Brain microvascular endothelial cell (primary cell): ENCODE measurements around the gene LEAP2.

Experiments
- DNase-seq: peaks from one replicate; pipeline ENCODE4 v3.0.0-alpha.2; 2020
- H3K27ac ChIP-seq: fragments of 250-450 bp; sonication (Bioruptor Pico); 2 replicates; pipeline ENCODE4 v1.5.1; 2020; ENCODE audit warnings: mild to moderate bottlenecking, moderate library complexity
- H3K27me3 ChIP-seq: fragments of 250-450 bp; sonication (Bioruptor Pico); replicated peaks from 2 replicates; pipeline ENCODE4 v1.5.1; 2020; ENCODE audit warnings: mild to moderate bottlenecking
- H3K36me3 ChIP-seq: fragments of 250-450 bp; sonication (Bioruptor Pico); replicated peaks from 2 replicates; pipeline ENCODE4 v1.5.1; 2020; ENCODE audit warnings: mild to moderate bottlenecking
- H3K4me3 ChIP-seq: 2 replicates; pipeline ENCODE4 v1.5.1; 2011; ENCODE audit warnings: low read depth, mild to moderate bottlenecking, control low read depth, low read length, moderate library complexity
- in situ Hi-C: cut with HindIII; loops from 2 replicates; pipeline ENCODE4 v1.10.0; 2017; ENCODE audit warnings: low sequenced_read_pairs, low pct_ligation_motif_present
- TF ChIP-seq, protein P1 (sequence below): IDR thresholded peaks from 2 replicates; pipeline ENCODE4 v1.5.1; 2011; ENCODE audit warnings: low read depth, mild to moderate bottlenecking, moderate library complexity, low read length, control low read depth, inconsistent platforms; ENCODE audit errors: missing control alignments

LEAP2 gene

DNA sequence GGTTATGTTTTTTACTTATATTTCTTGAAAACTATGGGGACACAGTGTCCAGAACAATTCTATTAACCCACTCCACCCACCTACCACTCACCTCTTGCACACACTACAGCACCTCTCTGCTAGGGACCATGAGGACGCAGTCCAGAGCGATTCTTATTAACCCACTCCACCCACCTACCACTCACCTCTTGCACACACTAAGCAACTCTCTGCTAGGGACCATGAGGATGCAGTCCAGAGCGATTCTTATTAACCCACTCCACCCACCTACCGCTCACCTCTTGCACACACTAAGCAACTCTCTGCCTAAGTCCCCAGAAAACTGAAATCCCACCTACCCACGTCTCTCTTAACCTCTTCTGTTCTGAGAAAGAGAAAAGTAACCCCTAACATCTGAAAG is 40.9 kb upstream of the LEAP2 start:
- H3K27ac ChIP-seq, result no peak overlapping the region
- no peaks in the 10 kb centered on the region for H3K27me3 ChIP-seq
- no peaks in the 10 kb centered on the region for H3K36me3 ChIP-seq
- in situ Hi-C loops, result no loop called here
- TF ChIP-seq, protein P1, sequence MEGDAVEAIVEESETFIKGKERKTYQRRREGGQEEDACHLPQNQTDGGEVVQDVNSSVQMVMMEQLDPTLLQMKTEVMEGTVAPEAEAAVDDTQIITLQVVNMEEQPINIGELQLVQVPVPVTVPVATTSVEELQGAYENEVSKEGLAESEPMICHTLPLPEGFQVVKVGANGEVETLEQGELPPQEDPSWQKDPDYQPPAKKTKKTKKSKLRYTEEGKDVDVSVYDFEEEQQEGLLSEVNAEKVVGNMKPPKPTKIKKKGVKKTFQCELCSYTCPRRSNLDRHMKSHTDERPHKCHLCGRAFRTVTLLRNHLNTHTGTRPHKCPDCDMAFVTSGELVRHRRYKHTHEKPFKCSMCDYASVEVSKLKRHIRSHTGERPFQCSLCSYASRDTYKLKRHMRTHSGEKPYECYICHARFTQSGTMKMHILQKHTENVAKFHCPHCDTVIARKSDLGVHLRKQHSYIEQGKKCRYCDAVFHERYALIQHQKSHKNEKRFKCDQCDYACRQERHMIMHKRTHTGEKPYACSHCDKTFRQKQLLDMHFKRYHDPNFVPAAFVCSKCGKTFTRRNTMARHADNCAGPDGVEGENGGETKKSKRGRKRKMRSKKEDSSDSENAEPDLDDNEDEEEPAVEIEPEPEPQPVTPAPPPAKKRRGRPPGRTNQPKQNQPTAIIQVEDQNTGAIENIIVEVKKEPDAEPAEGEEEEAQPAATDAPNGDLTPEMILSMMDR, result no peak
- H3K4me3 ChIP-seq, result no peak overlapping the region
- no peak for DNase-seq

DNA sequence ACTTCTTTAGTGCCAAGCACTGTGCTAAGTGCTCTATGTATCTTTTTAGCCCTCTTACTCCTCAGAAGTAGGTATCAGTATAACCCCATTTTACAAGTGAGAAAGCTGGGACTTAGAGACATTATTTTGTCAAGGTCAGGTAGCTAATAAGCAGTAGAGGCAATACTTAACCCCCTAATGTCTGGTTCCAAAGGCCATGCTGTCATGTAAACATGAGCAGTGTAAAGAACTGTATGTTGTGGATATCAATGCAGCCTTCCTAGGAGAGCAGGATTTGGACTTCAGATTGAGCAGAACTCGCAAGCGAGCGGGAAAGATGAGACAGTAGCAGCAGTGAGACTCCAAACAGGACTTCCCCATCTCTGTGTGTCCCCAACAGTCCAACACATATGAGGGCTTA is 39.4 kb upstream of the LEAP2 start:
- no peaks in the 10 kb centered on the region for H3K27me3 ChIP-seq
- no peak for DNase-seq
- H3K27ac ChIP-seq, result no peak overlapping the region
- no peaks in the 10 kb centered on the region for H3K36me3 ChIP-seq
- in situ Hi-C loops, result no loop called here
- TF ChIP-seq, protein P1, result no peak
- no peak overlapping the region for H3K4me3 ChIP-seq

DNA sequence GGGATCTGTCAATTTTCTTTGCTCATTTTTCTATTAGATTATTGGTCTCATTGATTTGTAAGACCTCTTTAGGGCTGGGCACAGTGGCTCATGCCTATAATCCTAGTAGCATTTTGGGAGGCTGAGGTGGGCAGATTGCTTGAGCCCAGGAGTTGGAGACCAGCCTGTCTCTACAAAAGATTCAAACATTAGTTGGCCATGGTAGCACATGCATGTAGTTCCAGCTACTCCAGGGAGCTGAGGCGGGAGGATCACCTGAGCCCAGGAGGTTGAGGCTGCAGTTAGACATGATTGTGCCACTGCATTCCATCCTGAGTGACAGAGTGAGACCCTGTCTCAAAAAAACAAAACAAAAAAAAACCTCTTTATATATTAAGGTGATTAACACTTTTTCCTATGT is 36.6 kb upstream of the LEAP2 start:
- H3K36me3 ChIP-seq, result no peaks in the 10 kb centered on the region
- H3K27ac ChIP-seq, result no peak overlapping the region
- H3K4me3 ChIP-seq, result no peak overlapping the region
- in situ Hi-C loops, result no loop called here
- H3K27me3 ChIP-seq, result no peaks in the 10 kb centered on the region
- DNase-seq, result no peak
- TF ChIP-seq, protein P1, result no peak

DNA sequence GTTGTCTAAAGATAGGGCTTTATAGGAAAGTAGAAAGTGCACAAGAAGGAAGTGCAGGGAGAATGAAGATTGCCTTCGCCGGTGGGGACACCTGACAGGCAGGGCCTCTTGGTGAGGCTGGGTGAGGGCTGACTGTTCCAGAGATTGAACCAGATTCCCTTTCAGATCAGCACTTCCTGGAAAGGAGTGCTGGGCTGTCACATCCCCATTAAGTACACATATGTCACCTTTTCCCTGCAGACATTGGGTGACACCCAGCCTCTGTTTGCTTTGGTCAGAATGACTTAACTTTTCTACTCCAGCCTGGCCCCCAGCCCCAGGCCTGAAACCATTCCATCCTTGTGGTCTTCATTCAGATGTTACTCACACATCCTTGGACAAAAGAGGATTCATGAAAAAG is 35.6 kb upstream of the LEAP2 start:
- TF ChIP-seq, protein P1, result no peak
- no peak overlapping the region for H3K4me3 ChIP-seq
- no peaks in the 10 kb centered on the region for H3K36me3 ChIP-seq
- H3K27me3 ChIP-seq, result no peaks in the 10 kb centered on the region
- in situ Hi-C loops, result no loop called here
- H3K27ac ChIP-seq, result no peak overlapping the region
- DNase-seq, result no peak

- Histone ChIP-seq H3K4me3 (no peak overlapping the region), H3K27me3 (no peaks in the 10 kb centered on the region), H3K27ac (no peak overlapping the region), H3K36me3 (no peaks in the 10 kb centered on the region)
- DNase-seq, result no peak
- TF ChIP-seq, protein P1, result no peak
- in situ Hi-C loops, result no loop called here
Measured at GRCh38 chr5:132838516-132839282, 34.8 kb upstream of the LEAP2 start.
